MCF 10A (cell line): ENCODE measurements around the gene TRPV2. TPM values are rescaled to one million over a fixed set of nuclear protein-coding genes. Genes with fewer than 3 reads are reported as not detected.

Experiments used
- BruUV-seq: library from RNA; stranded (reverse); fragments of 400-500 nt; replicated peaks from 2 replicates; lab custom pipeline; 2021; lab: Mats Ljungman, UMichigan
- CTCF ChIA-PET: fragments of 300-600 bp; sonication (Branson Sonifier 250); formaldehyde crosslinking; extraction: SDS; loops from one replicate; lab custom pipeline; 2021; ENCODE audit warnings: antibody characterized with exemption, inconsistent platforms; lab: Yijun Ruan, JAX
- POLR2A ChIA-PET: fragments of 300-600, 350-650 bp; sonication (Branson Sonifier 250); formaldehyde crosslinking; extraction: SDS; loops from one replicate; lab custom pipeline; 2020; ENCODE audit warnings: antibody characterized with exemption, inconsistent platforms; lab: Yijun Ruan, JAX
- DNase-seq: peaks from one replicate; pipeline ENCODE4 v3.0.0-alpha.2; 2018; ENCODE audit not compliant: unreplicated experiment
- H3K27ac Mint-ChIP-seq: one replicate; pipeline ENCODE4 v1.8.0; 2022; ENCODE audit warnings: mild to moderate bottlenecking, low read depth, mixed read lengths; ENCODE audit not compliant: unreplicated experiment
- H3K27me3 Mint-ChIP-seq: one replicate; pipeline ENCODE4 v1.8.0; 2022; ENCODE audit warnings: mixed read lengths; ENCODE audit not compliant: insufficient read depth, unreplicated experiment
- H3K36me3 Mint-ChIP-seq: one replicate; pipeline ENCODE4 v1.8.0; 2022; ENCODE audit warnings: mild to moderate bottlenecking, moderate library complexity, mixed read lengths; ENCODE audit not compliant: insufficient read depth, unreplicated experiment
- H3K4me1 Mint-ChIP-seq: one replicate; pipeline ENCODE4 v1.8.0; 2022; ENCODE audit warnings: mixed read lengths; ENCODE audit not compliant: insufficient read depth, unreplicated experiment
- H3K4me3 Mint-ChIP-seq: one replicate; pipeline ENCODE4 v1.8.0; 2022; ENCODE audit warnings: mild to moderate bottlenecking, moderate library complexity, mixed read lengths; ENCODE audit not compliant: unreplicated experiment
- H3K9me3 Mint-ChIP-seq: one replicate; pipeline ENCODE4 v1.8.0; 2022; ENCODE audit warnings: mixed read lengths; ENCODE audit not compliant: unreplicated experiment
- intact Hi-C: fragments of 100-400 bp; cut with micrococcal nuclease; formaldehyde crosslinking; loops from 2 replicates; pipeline ENCODE4 v1.14.1; 2022
- total RNA-seq: library from RNA; stranded (reverse); gene quantifications from 2 replicates; pipeline ENCODE4 v1.2.3, GENCODE V29; 2022
- TF ChIP-seq, protein P1 (sequence below): fragments of 200-600 bp; IDR thresholded peaks from one replicate; pipeline ENCODE4 v1.8.0; 2022; ENCODE audit warnings: antibody characterized with exemption, mild to moderate bottlenecking; ENCODE audit not compliant: unreplicated experiment

TRPV2 gene
- total RNA-seq, 1 experiment from 2014 or later = not detected

GRCh38 chr17:16478649-16479048, 63.3 kb downstream of the TRPV2 start:
- no peak overlapping the region for H3K27ac Mint-ChIP-seq
- peaks cover 10% of the 10 kb centered on the region for H3K27me3 Mint-ChIP-seq
- no peaks in the 10 kb centered on the region for H3K9me3 Mint-ChIP-seq
- no peaks in the 10 kb centered on the region for H3K4me1 Mint-ChIP-seq
- TF ChIP-seq, protein P1, sequence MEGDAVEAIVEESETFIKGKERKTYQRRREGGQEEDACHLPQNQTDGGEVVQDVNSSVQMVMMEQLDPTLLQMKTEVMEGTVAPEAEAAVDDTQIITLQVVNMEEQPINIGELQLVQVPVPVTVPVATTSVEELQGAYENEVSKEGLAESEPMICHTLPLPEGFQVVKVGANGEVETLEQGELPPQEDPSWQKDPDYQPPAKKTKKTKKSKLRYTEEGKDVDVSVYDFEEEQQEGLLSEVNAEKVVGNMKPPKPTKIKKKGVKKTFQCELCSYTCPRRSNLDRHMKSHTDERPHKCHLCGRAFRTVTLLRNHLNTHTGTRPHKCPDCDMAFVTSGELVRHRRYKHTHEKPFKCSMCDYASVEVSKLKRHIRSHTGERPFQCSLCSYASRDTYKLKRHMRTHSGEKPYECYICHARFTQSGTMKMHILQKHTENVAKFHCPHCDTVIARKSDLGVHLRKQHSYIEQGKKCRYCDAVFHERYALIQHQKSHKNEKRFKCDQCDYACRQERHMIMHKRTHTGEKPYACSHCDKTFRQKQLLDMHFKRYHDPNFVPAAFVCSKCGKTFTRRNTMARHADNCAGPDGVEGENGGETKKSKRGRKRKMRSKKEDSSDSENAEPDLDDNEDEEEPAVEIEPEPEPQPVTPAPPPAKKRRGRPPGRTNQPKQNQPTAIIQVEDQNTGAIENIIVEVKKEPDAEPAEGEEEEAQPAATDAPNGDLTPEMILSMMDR = no peak
- H3K36me3 Mint-ChIP-seq = no peaks in the 10 kb centered on the region
- no TSS peak for BruUV-seq
- CTCF ChIA-PET = interaction anchor here (1.5 to 2.3 kb wide), 2 partner anchors 26 to 43 kb away, joined by 5 to 9 read pairs; no protein-coding TSS in a partner anchor
- intact Hi-C loops = no loop called here
- DNase-seq = no peak
- no peak overlapping the region for H3K4me3 Mint-ChIP-seq
- POLR2A ChIA-PET = no interaction called here

DNA sequence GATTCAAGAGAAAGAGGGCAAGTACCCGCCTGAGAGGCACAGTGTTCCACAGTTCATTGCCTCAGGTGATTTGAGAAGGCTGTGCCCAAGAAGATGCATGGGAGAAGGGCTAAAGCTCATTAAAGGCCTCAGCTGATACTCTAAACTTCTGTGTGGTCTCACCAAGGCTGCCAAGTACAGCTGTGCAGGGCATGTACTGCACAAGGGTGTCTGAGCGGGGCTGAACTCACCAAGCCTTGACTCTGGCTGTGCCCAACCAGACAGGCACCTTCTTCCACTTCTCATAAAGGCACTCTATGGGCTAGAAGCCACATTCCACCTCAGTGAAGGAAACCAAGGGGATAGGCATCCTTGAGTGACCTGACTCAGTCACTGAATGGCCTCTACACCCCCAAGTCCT, 63.9 kb downstream of the TRPV2 start:
- no peaks in the 10 kb centered on the region for H3K4me1 Mint-ChIP-seq
- peaks cover 6% of the 10 kb centered on the region for H3K27me3 Mint-ChIP-seq
- no peaks in the 10 kb centered on the region for H3K36me3 Mint-ChIP-seq
- no TSS peak for BruUV-seq
- CTCF ChIA-PET = interaction anchor here (1.5 kb wide), 1 partner anchor 42 kb away, joined by 5 read pairs; no protein-coding TSS in a partner anchor
- H3K9me3 Mint-ChIP-seq = no peaks in the 10 kb centered on the region
- POLR2A ChIA-PET = interaction anchor here (0.7 kb wide), 1 partner anchor 126 kb away, joined by 3 read pairs; no protein-coding TSS in a partner anchor
- H3K4me3 Mint-ChIP-seq = no peak overlapping the region
- no peak overlapping the region for H3K27ac Mint-ChIP-seq
- no peak for DNase-seq
- TF ChIP-seq, protein P1 = no peak
- intact Hi-C loops = no loop called here

DNA sequence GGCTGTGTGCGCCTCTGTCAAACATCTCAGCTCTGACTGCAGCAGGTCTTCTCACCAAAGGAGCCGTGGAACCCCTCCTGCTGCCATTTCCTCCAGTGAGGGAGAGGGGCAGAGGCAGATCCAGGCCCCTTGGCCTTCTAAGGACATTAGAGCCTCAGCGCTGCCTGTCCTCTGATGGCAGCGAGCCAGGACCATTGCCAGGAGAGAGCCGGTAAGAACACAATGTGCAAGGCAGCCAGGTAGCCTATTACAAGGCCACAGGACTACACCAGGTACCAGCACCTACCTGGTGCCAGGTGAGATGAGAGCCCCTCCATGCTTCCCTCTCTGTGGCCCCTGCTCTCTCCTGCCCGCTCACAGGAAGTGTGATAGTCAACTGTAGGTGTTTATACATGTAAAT, 65.6 kb downstream of the TRPV2 start:
- Mint-ChIP-seq H3K9me3 (no peaks in the 10 kb centered on the region), H3K4me1 (no peaks in the 10 kb centered on the region), H3K27me3 (no peaks in the 10 kb centered on the region), H3K36me3 (no peaks in the 10 kb centered on the region), H3K4me3 (no peak overlapping the region), H3K27ac (no peak overlapping the region)
- no peak for DNase-seq
- intact Hi-C loops = no loop called here
- no TSS peak for BruUV-seq
- POLR2A ChIA-PET = no interaction called here
- TF ChIP-seq, protein P1 = no peak
- CTCF ChIA-PET = interaction anchor here (0.7 to 1.1 kb wide), 3 partner anchors 29 to 183 kb away, joined by 3 to 4 read pairs (median 3); no protein-coding TSS in a partner anchor

GRCh38 chr17:16482253-16482652, 66.9 kb downstream of the TRPV2 start:
- intact Hi-C loops = no loop called here
- peaks cover 9% of the 10 kb centered on the region for H3K4me1 Mint-ChIP-seq
- no peak for DNase-seq
- H3K27ac Mint-ChIP-seq = no peak overlapping the region
- no peak overlapping the region for H3K4me3 Mint-ChIP-seq
- ChIA-PET CTCF (no interaction called here), POLR2A (no interaction called here)
- BruUV-seq = no TSS peak
- TF ChIP-seq, protein P1 = no peak
- H3K36me3 Mint-ChIP-seq = no peaks in the 10 kb centered on the region
- H3K27me3 Mint-ChIP-seq = no peaks in the 10 kb centered on the region
- H3K9me3 Mint-ChIP-seq = no peaks in the 10 kb centered on the region
